Panc1 (cell line): ENCODE data around the gene SLC49A3. TPM values are rescaled to one million over a fixed set of nuclear protein-coding genes. Genes with fewer than 3 reads are reported as not detected.

Experiments
- ATAC-seq: fragments of 200-7000 bp; cut with Tn5 transposase; 2 replicates; pipeline ENCODE4 v1.9.1; 2020; ENCODE audit warnings: mild to moderate bottlenecking, moderate library complexity
- BruUV-seq: library from RNA; stranded (reverse); fragments of 400-500 nt; replicated peaks from 2 replicates; lab custom pipeline; 2021; lab: Mats Ljungman, UMichigan
- CTCF ChIA-PET: fragments of 300-600 bp; sonication (Branson Sonifier 250); formaldehyde crosslinking; loops from one replicate; lab custom pipeline; 2022; ENCODE audit warnings: antibody characterized with exemption; lab: Charles Lee
- POLR2A ChIA-PET: fragments of 300-600 bp; sonication (Branson Sonifier 250); formaldehyde crosslinking; loops from one replicate; lab custom pipeline; 2022; ENCODE audit warnings: antibody characterized with exemption; lab: Charles Lee
- DNase-seq: peaks from one replicate; pipeline ENCODE4 v3.0.0-alpha.2; 2010; ENCODE audit warnings: low read depth, low spot score
- H3K27ac ChIP-seq: 2 replicates; pipeline ENCODE4 v1.5.1; 2011; ENCODE audit warnings: mild to moderate bottlenecking, low read length, inconsistent platforms
- H3K27me3 ChIP-seq: fragments of 200-500 bp; sonication (Bioruptor generic); 2 replicates; pipeline ENCODE4 v1.6.0; 2014; ENCODE audit warnings: low read length, inconsistent platforms; ENCODE audit not compliant: control insufficient read depth, insufficient read depth
- H3K36me3 ChIP-seq: fragments of 200-500 bp; sonication (Bioruptor generic); 2 replicates; pipeline ENCODE4 v1.5.1; 2014; ENCODE audit warnings: inconsistent platforms, mild to moderate bottlenecking, low read length, moderate library complexity; ENCODE audit not compliant: control insufficient read depth, insufficient read depth
- H3K4me1 ChIP-seq: 2 replicates; pipeline ENCODE4 v1.5.1; 2011; ENCODE audit warnings: inconsistent platforms, mild to moderate bottlenecking, low read length, moderate library complexity; ENCODE audit not compliant: control insufficient read depth, insufficient read depth
- H3K4me3 ChIP-seq, 2 experiments: 2 replicates each; pipeline ENCODE4 v1.5.1; 2011 to 2012; ENCODE audit warnings: low read depth in 2 of 2, low read length in 2 of 2, mild to moderate bottlenecking in 2 of 2, inconsistent platforms in 1 of 2, moderate library complexity in 1 of 2
- H3K9me3 ChIP-seq: fragments of 200-500 bp; sonication (Bioruptor generic); 2 replicates; pipeline ENCODE4 v1.5.1; 2014; ENCODE audit warnings: low read depth, mild to moderate bottlenecking, inconsistent platforms, low read length, moderate library complexity; ENCODE audit not compliant: control insufficient read depth, insufficient read depth
- CTCF ChIP-seq: fragments of 450-650 bp; IDR thresholded peaks from 2 replicates; pipeline ENCODE4 v1.5.1; 2017; ENCODE audit warnings: mild to moderate bottlenecking
- POLR2AphosphoS5 ChIP-seq: IDR thresholded peaks from 2 replicates; pipeline ENCODE4 v1.6.1; 2012; ENCODE audit warnings: mild to moderate bottlenecking, low read depth, low read length, moderate library complexity
- REST ChIP-seq, 2 experiments: IDR thresholded peaks; 2 replicates each; pipeline ENCODE4 v1.6.1; 2011 to 2012; ENCODE audit warnings: low read depth in 2 of 2, control low read depth in 1 of 2, low read length in 1 of 2, mild to moderate bottlenecking in 1 of 2, moderate library complexity in 1 of 2; ENCODE audit not compliant: insufficient read depth in 1 of 2
- SIN3A ChIP-seq: IDR thresholded peaks from 2 replicates; pipeline ENCODE4 v1.6.1; 2012; ENCODE audit warnings: low read depth, mild to moderate bottlenecking, low read length, moderate library complexity, borderline replicate concordance; ENCODE audit not compliant: insufficient read depth
- TCF7L2 ChIP-seq: IDR thresholded peaks from 2 replicates; pipeline ENCODE4 v1.6.1; 2011; ENCODE audit warnings: mild to moderate bottlenecking, low read depth, low read length, inconsistent platforms
- in situ Hi-C: cut with HindIII; loops from 2 replicates; pipeline ENCODE4 v1.10.0; 2016; ENCODE audit warnings: low sequenced_read_pairs, low pct_unique_long_range_greater_than_20kb
- intact Hi-C: fragments of 100-400 bp; cut with micrococcal nuclease; formaldehyde crosslinking; loops from one replicate; pipeline ENCODE4 v1.10.0; 2022; ENCODE audit not compliant: unreplicated experiment
- total RNA-seq: library from RNA; stranded (reverse); gene quantifications from one replicate; pipeline ENCODE4 v1.2.1, GENCODE V29; 2021; ENCODE audit not compliant: unreplicated experiment

Gene SLC49A3
- total RNA-seq, 1 experiment from 2014 or later = 0.62 TPM

GRCh38 chr4:675980-676870 is 12.7 kb downstream of the SLC49A3 start:
- H3K9me3 ChIP-seq = no peaks in the 10 kb centered on the region
- ChIA-PET CTCF (interaction anchor here (0.6 kb wide), 1 partner anchor 1344 kb away, joined by 5 read pairs; no protein-coding TSS in a partner anchor), POLR2A (no interaction called here)
- in situ Hi-C loops = no loop called here
- intact Hi-C loops = no loop called here
- TSS peak; percentile 74 for BruUV-seq
- H3K4me1 ChIP-seq = peaks cover 8% of the 10 kb centered on the region
- H3K4me3 ChIP-seq = no peak overlapping the region
- ATAC-seq (no peak), DNase-seq (no peak)
- H3K27ac ChIP-seq = no peak overlapping the region
- TF ChIP-seq REST (IDR thresholded peaks at IDR 0.05; ENCODE audit: insufficient read depth in 1 of 2, low read depth in 2 of 2, low read length in 1 of 2) = no peak
- no peak for TF ChIP-seq TCF7L2
- TF ChIP-seq SIN3A = no peak
- no peak for TF ChIP-seq CTCF
- no peak for TF ChIP-seq POLR2AphosphoS5
- peaks cover 10% of the 10 kb centered on the region for H3K36me3 ChIP-seq
- no peaks in the 10 kb centered on the region for H3K27me3 ChIP-seq

GRCh38 chr4:675036-675882 is 13.7 kb downstream of the SLC49A3 start:
- CTCF ChIA-PET = interaction anchor here (0.6 kb wide), 1 partner anchor 1345 kb away, joined by 5 read pairs; no protein-coding TSS in a partner anchor

More at GRCh38 chr4:675036-675882, 13.7 kb downstream of the SLC49A3 start:
- Histone ChIP-seq H3K9me3 (no peaks in the 10 kb centered on the region), H3K27ac (peak overlapping the region; percentile 80), H3K27me3 (no peaks in the 10 kb centered on the region), H3K36me3 (peaks cover 10% of the 10 kb centered on the region), H3K4me3 (peak overlapping the region; percentile 80 to 84), H3K4me1 (peaks cover 8% of the 10 kb centered on the region)
- in situ Hi-C loops (no loop called here), intact Hi-C loops (no loop called here)
- no peak for TF ChIP-seq REST (IDR thresholded peaks at IDR 0.05; ENCODE audit: insufficient read depth in 1 of 2, low read depth in 2 of 2, low read length in 1 of 2)
- no peak for TF ChIP-seq POLR2AphosphoS5
- peak; percentile 17 for ATAC-seq
- BruUV-seq = no TSS peak
- DNase-seq = no peak
- POLR2A ChIA-PET = no interaction called here
